Spleen (tissue), 11 donors: Measurements from ENCODE around the gene TEKT5. TPM values are rescaled to one million over a fixed set of nuclear protein-coding genes. Genes with fewer than 3 reads are reported as not detected.
"Not testable (repeated sequence)": the region's sequence is repeated elsewhere in the genome, so short reads cannot be mapped to it uniquely, and the experiment has no call there.

ENCODE experiments used
- DNase-seq: peaks from one replicate; pipeline ENCODE4 v3.0.0-alpha.2; 2020
- H3K27ac ChIP-seq, 8 donors: fragments of 200-600 bp; sonication (generic) in 7 of 8; 1 replicate in 4 of 8; 2 replicates in 4 of 8; pipeline versions ENCODE4 v1.5.0 to v1.8.0; 2016 to 2021; ENCODE audit warnings: inconsistent platforms in 4 of 8, mild to moderate bottlenecking in 4 of 8, moderate library complexity in 1 of 8
- H3K27me3 ChIP-seq, 7 donors: fragments of 200-600 bp; sonication (generic) in 6 of 7; replicated peaks in 1 of 7; 1 replicate in 4 of 7; 2 replicates in 3 of 7; pipeline versions ENCODE4 v1.5.0 to v1.8.0; 2016 to 2021; ENCODE audit warnings: inconsistent platforms in 3 of 7, mild to moderate bottlenecking in 1 of 7
- H3K36me3 ChIP-seq, 6 donors: fragments of 200-600 bp; sonication (generic) in 5 of 6; 1 replicate in 4 of 6; 2 replicates in 2 of 6; pipeline versions ENCODE4 v1.5.0 to v1.8.0; 2016 to 2021; ENCODE audit warnings: inconsistent platforms in 2 of 6
- H3K4me1 ChIP-seq, 6 donors: fragments of 200-600 bp; sonication (generic) in 5 of 6; 1 replicate in 3 of 6; 2 replicates in 3 of 6; pipeline versions ENCODE4 v1.5.0 to v1.8.0; 2016 to 2021; ENCODE audit warnings: inconsistent platforms in 3 of 6
- H3K4me3 ChIP-seq, 8 donors: fragments of 200-600 bp; sonication (generic) in 7 of 8; 1 replicate in 4 of 8; 2 replicates in 4 of 8; pipeline versions ENCODE4 v1.5.0 to v1.8.0; 2016 to 2021; ENCODE audit warnings: inconsistent platforms in 4 of 8, mild to moderate bottlenecking in 4 of 8, moderate library complexity in 2 of 8
- H3K9me3 ChIP-seq, 8 donors: fragments of 200-600 bp; sonication (generic) in 7 of 8; 1 replicate in 4 of 8; 2 replicates in 4 of 8; pipeline versions ENCODE4 v1.5.0 to v1.8.0; 2016 to 2021; ENCODE audit warnings: inconsistent platforms in 4 of 8
- POLR2A ChIP-seq, 3 donors: fragments of 450-650 bp; IDR thresholded peaks; one replicate each; pipeline ENCODE4 v1.5.1; 2017; ENCODE audit warnings: antibody characterized with exemption in 3 of 3, mild to moderate bottlenecking in 1 of 3
- POLR2AphosphoS5 ChIP-seq, 3 donors: sonication (generic); formaldehyde crosslinking; IDR thresholded peaks; one replicate each; pipeline ENCODE4 v1.5.1; 2017; ENCODE audit warnings: antibody characterized with exemption in 3 of 3
- WGBS, 5 donors: extraction: QIAGEN DNeasy Blood & Tissue Kit in 3 of 5; methylation state at CpG; one replicate each; pipeline versions ENCODE4 v1.1.5 to v1.1.7; 2013 to 2018; 5-methylcytosine and 5-hydroxymethylcytosine counted together
- intact Hi-C: fragments of 100-400 bp; cut with DNase I; formaldehyde crosslinking; loops from one replicate; pipeline ENCODE4 v1.15.0; 2023; ENCODE audit warnings: low total_unique reads
- polyA plus RNA-seq, 3 donors: library from polyadenylated mRNA; stranded (reverse); fragments of 200-250 nt; gene quantifications; one replicate each; pipeline ENCODE4 v1.2.1, GENCODE V29; 2013
- total RNA-seq, 7 donors: library from RNA; depleted of rRNA in 3 of 7; stranded (reverse); fragments of >200 nt in 3 of 7; fragmentation: NEBNext Ultra II Directional in 4 of 7; extraction: Animal tissue kit (Norgen Biotek cat#: 25700) in 4 of 7; gene quantifications; one replicate each; pipeline versions ENCODE4 v1.1.0 to v1.2.1, GENCODE V29; 2016 to 2021
- TF ChIP-seq, protein P1 (sequence below), 11 experiments: fragments of 200-600 bp in 7 of 11; fragments of 450-650 bp in 4 of 11; sonication (generic) in 4 of 11; IDR thresholded peaks in 8 of 11; conservative IDR thresholded peaks in 3 of 11; 1 replicate in 7 of 11; 2 replicates in 4 of 11; pipeline versions ENCODE4 v1.4.0 to v1.8.0; 2016 to 2021; ENCODE audit warnings: antibody characterized with exemption in 11 of 11, inconsistent platforms in 4 of 11, mild to moderate bottlenecking in 1 of 11
- donor health status: healthy with polysubstance abuse.
- donor health status: DM: no; HTN: no; CAD: no; lungs with moderate emphysema.
- donor health status: DM: no; HTN: no; CAD: no.
- donor health status: Bipolar disorder and iron deficiency.
- donor health status: healthy.
- donor health status: DM: no; HTN: no; CAD: no.
- donor health status: DM: yes; HTN: yes; CAD: no.

TEKT5 gene
- total and polyA plus RNA-seq, 10 donors, result 0.17 to 1.5 (median 0.43) TPM; not detected in 3

DNA sequence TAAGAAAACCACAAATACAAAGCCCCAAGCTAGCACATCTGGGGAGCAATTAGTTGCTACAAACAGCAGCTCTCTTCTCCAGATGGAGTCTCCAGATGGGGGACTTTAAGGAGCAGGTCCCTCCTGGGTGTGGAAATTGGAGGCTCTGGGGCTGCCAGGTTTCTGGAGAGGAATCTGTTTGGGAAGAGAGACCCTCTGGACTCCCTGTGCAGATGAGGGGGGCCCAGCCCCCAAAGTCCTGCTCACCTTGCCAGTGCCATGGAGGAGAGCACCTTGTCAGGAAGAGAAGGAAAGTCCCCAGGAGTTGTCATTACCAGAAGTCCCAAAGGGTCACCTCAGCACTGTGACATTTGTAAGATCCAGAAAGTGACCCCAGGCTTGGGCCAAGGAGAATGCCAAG lies 14.8 kb downstream of the TEKT5 start:
- no peak for DNase-seq
- intact Hi-C loops, result no loop called here
- H3K4me3 ChIP-seq, result no peak overlapping the region
- no peaks in the 10 kb centered on the region for H3K9me3 ChIP-seq
- no peaks in the 10 kb centered on the region for H3K36me3 ChIP-seq
- TF ChIP-seq POLR2AphosphoS5 (IDR thresholded peaks at IDR 0.05) (no peak), POLR2A (IDR thresholded peaks at IDR 0.05) (no peak)
- TF ChIP-seq, protein P1, sequence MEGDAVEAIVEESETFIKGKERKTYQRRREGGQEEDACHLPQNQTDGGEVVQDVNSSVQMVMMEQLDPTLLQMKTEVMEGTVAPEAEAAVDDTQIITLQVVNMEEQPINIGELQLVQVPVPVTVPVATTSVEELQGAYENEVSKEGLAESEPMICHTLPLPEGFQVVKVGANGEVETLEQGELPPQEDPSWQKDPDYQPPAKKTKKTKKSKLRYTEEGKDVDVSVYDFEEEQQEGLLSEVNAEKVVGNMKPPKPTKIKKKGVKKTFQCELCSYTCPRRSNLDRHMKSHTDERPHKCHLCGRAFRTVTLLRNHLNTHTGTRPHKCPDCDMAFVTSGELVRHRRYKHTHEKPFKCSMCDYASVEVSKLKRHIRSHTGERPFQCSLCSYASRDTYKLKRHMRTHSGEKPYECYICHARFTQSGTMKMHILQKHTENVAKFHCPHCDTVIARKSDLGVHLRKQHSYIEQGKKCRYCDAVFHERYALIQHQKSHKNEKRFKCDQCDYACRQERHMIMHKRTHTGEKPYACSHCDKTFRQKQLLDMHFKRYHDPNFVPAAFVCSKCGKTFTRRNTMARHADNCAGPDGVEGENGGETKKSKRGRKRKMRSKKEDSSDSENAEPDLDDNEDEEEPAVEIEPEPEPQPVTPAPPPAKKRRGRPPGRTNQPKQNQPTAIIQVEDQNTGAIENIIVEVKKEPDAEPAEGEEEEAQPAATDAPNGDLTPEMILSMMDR (IDR thresholded peaks at IDR 0.05 in 8 of 11, conservative IDR thresholded peaks at IDR 0.05 in 3 of 11), result no peak
- H3K27ac ChIP-seq, result no peak overlapping the region
- H3K4me1 ChIP-seq, result no peaks in the 10 kb centered on the region
- peaks cover 0 to 15% (median 0%) of the 10 kb centered on the region in 7 donors for H3K27me3 ChIP-seq

DNA sequence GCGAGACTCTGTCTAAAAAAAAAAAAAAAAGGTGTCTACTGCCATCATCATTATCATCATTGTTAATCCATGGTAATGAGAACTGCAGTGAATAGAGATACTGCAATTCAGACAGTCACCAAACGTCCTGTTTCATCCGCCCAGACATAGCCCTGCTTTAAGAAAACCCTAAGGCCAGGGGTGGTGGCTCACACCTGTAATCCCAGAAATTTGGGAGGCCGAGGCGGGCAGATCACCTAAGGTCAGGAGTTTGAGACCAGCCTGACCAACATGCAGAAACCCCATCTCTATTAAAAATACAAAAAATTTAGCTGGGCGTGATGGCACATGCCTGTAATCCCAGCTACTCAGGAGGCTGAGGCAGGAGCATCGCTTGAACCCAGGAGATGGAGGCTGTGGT lies 15.3 kb downstream of the TEKT5 start:
- WGBS, 5 donors, result 82 to 94% (median 88%) methylated on average over 7 of the region's 7 CpGs
- intact Hi-C loops, H3K36me3 ChIP-seq, H3K4me1 ChIP-seq, DNase-seq, H3K27ac ChIP-seq, H3K9me3 ChIP-seq, H3K4me3 ChIP-seq: not testable (repeated sequence)
- peaks cover 0 to 10% (median 0%) of the 10 kb centered on the region in 7 donors for H3K27me3 ChIP-seq

DNA sequence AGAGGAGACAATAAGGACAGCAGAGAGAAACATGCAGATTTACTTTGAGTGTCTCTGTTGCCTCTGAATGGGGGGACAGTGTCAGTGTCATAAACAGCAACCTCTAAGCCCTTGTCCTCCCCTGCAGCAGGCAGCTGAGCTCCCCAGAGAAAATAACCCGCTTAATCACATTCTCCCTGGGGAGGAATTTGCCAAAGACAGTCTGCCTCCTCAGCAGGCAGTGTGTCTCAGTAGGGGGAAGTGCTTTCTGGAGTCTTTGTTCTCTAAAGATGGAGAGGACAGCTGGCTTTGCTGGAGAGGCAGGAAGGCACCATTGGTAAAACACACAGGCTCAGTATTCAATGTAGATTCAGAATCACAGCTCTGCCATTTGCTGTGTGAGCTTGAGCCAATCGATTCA lies 16.1 kb downstream of the TEKT5 start:
- H3K4me1 ChIP-seq, result no peaks in the 10 kb centered on the region
- no peak overlapping the region for H3K4me3 ChIP-seq
- peaks cover 0 to 10% (median 0%) of the 10 kb centered on the region in 7 donors for H3K27me3 ChIP-seq
- TF ChIP-seq POLR2AphosphoS5 (IDR thresholded peaks at IDR 0.05) (no peak), POLR2A (IDR thresholded peaks at IDR 0.05) (no peak)
- TF ChIP-seq, protein P1 (IDR thresholded peaks at IDR 0.05 in 8 of 11, conservative IDR thresholded peaks at IDR 0.05 in 3 of 11), result no peak
- 53 to 78% (median 58%) methylated on average over 2 of the region's 2 CpGs for WGBS, 5 donors
- intact Hi-C loops, result no loop called here
- no peaks in the 10 kb centered on the region for H3K36me3 ChIP-seq
- no peaks in the 10 kb centered on the region for H3K9me3 ChIP-seq
- no peak overlapping the region for H3K27ac ChIP-seq
- DNase-seq, result no peak

DNA sequence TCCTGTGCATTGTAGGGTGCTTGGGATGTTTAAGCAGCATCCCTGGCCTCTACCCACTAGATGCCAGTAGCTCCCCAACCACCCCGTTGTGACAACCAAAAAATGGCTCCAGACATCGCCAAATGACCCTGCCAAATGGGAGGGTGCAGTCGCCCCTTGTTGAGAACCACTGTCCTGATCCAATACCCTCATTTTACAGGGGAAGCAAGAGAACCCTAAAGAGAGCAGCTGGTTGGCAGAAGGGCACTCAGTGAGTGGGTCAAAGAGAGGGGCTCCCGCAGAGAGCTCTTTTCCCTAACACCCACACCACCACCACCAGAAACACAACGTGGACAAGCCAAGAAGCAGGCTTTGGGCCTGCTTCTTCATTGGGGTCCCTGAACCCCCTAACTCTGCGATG lies 18.4 kb downstream of the TEKT5 start:
- WGBS, 5 donors, result 81 to 98% (median 94%) methylated on average over 4 to 6 of the region's 6 CpGs
- H3K4me1 ChIP-seq, result no peaks in the 10 kb centered on the region
- H3K27me3 ChIP-seq, result peaks cover 0 to 5% (median 0%) of the 10 kb centered on the region in 7 donors
- H3K27ac ChIP-seq, result no peak overlapping the region
- no peak for DNase-seq
- no peak overlapping the region for H3K4me3 ChIP-seq
- no peaks in the 10 kb centered on the region for H3K36me3 ChIP-seq
- TF ChIP-seq, protein P1 (IDR thresholded peaks at IDR 0.05 in 8 of 11, conservative IDR thresholded peaks at IDR 0.05 in 3 of 11), result no peak
- TF ChIP-seq POLR2AphosphoS5 (IDR thresholded peaks at IDR 0.05) (no peak), POLR2A (IDR thresholded peaks at IDR 0.05) (no peak)
- H3K9me3 ChIP-seq, result no peaks in the 10 kb centered on the region
- intact Hi-C loops, result no loop called here

DNA sequence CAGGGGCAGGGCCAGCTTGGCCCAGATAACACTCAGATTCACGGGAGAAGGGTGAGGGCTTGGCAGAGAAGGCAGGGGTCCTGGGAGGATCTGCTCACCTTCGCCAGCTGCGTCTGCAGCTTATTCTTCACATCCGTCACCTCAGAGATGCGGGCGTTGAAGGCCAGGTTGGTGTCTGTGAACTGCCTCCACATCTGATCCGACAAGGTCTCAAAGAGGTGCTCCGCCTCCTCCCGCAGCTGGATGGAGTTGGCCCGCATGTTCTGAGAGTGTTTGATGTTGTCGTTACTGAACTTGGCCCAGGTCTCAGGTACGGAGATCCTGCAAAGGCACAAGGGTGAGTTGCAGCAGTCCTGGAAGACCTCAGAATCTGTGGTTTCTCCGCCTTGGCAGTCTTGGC lies 18.9 kb downstream of the TEKT5 start:
- TF ChIP-seq, protein P1 (IDR thresholded peaks at IDR 0.05 in 8 of 11, conservative IDR thresholded peaks at IDR 0.05 in 3 of 11), result no peak
- TF ChIP-seq POLR2AphosphoS5 (IDR thresholded peaks at IDR 0.05) (no peak), POLR2A (IDR thresholded peaks at IDR 0.05) (no peak)
- intact Hi-C loops, result no loop called here
- H3K4me1 ChIP-seq, result no peaks in the 10 kb centered on the region
- no peak overlapping the region for H3K4me3 ChIP-seq
- no peak overlapping the region for H3K27ac ChIP-seq
- no peaks in the 10 kb centered on the region for H3K9me3 ChIP-seq
- no peaks in the 10 kb centered on the region for H3K36me3 ChIP-seq
- no peak for DNase-seq
- 85 to 96% (median 91%) methylated on average over 9 to 13 of the region's 13 CpGs for WGBS, 5 donors
- peaks cover 0 to 5% (median 0%) of the 10 kb centered on the region in 7 donors for H3K27me3 ChIP-seq
